ENCODE measurements around the gene CEMIP. TPM values are rescaled to one million over a fixed set of nuclear protein-coding genes. Genes with fewer than 3 reads are reported as not detected.

The CEMIP gene
- total and polyA plus RNA-seq, 2 of the 13 experiments (the other 11 are each of a cell fraction or from before 2014, with no cell fraction given), result 4.3 to 28.5 TPM

- TF ChIP-seq, protein P1, sequence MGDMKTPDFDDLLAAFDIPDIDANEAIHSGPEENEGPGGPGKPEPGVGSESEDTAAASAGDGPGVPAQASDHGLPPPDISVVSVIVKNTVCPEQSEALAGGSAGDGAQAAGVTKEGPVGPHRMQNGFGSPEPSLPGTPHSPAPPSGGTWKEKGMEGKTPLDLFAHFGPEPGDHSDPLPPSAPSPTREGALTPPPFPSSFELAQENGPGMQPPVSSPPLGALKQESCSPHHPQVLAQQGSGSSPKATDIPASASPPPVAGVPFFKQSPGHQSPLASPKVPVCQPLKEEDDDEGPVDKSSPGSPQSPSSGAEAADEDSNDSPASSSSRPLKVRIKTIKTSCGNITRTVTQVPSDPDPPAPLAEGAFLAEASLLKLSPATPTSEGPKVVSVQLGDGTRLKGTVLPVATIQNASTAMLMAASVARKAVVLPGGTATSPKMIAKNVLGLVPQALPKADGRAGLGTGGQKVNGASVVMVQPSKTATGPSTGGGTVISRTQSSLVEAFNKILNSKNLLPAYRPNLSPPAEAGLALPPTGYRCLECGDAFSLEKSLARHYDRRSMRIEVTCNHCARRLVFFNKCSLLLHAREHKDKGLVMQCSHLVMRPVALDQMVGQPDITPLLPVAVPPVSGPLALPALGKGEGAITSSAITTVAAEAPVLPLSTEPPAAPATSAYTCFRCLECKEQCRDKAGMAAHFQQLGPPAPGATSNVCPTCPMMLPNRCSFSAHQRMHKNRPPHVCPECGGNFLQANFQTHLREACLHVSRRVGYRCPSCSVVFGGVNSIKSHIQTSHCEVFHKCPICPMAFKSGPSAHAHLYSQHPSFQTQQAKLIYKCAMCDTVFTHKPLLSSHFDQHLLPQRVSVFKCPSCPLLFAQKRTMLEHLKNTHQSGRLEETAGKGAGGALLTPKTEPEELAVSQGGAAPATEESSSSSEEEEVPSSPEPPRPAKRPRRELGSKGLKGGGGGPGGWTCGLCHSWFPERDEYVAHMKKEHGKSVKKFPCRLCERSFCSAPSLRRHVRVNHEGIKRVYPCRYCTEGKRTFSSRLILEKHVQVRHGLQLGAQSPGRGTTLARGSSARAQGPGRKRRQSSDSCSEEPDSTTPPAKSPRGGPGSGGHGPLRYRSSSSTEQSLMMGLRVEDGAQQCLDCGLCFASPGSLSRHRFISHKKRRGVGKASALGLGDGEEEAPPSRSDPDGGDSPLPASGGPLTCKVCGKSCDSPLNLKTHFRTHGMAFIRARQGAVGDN (CRISPR knock-in tag; IDR thresholded peaks at IDR 0.05), result peak; percentile 67
- TF ChIP-seq, protein P2, sequence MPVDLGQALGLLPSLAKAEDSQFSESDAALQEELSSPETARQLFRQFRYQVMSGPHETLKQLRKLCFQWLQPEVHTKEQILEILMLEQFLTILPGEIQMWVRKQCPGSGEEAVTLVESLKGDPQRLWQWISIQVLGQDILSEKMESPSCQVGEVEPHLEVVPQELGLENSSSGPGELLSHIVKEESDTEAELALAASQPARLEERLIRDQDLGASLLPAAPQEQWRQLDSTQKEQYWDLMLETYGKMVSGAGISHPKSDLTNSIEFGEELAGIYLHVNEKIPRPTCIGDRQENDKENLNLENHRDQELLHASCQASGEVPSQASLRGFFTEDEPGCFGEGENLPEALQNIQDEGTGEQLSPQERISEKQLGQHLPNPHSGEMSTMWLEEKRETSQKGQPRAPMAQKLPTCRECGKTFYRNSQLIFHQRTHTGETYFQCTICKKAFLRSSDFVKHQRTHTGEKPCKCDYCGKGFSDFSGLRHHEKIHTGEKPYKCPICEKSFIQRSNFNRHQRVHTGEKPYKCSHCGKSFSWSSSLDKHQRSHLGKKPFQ (CRISPR knock-in tag; IDR thresholded peaks at IDR 0.05; ENCODE audit: insufficient replicate concordance), result no peak
- no peak for TF ChIP-seq ZNF674 (CRISPR knock-in tag; IDR thresholded peaks at IDR 0.05; ENCODE audit: low read depth)
- no peak for TF ChIP-seq CAMTA2 (CRISPR knock-in tag; IDR thresholded peaks at IDR 0.05; ENCODE audit: borderline replicate concordance)
- TF ChIP-seq ZNF34 (CRISPR knock-in tag; IDR thresholded peaks at IDR 0.05; ENCODE audit: borderline replicate concordance), result no peak
- no peak for TF ChIP-seq ATF4 (CRISPR knock-in tag; IDR thresholded peaks at IDR 0.05)
- TF ChIP-seq, protein P3, sequence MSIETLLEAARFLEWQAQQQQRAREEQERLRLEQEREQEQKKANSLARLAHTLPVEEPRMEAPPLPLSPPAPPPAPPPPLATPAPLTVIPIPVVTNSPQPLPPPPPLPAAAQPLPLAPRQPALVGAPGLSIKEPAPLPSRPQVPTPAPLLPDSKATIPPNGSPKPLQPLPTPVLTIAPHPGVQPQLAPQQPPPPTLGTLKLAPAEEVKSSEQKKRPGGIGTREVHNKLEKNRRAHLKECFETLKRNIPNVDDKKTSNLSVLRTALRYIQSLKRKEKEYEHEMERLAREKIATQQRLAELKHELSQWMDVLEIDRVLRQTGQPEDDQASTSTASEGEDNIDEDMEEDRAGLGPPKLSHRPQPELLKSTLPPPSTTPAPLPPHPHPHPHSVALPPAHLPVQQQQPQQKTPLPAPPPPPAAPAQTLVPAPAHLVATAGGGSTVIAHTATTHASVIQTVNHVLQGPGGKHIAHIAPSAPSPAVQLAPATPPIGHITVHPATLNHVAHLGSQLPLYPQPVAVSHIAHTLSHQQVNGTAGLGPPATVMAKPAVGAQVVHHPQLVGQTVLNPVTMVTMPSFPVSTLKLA (IDR thresholded peaks at IDR 0.05), result no peak
- no peak for TF ChIP-seq ZNF773 (CRISPR knock-in tag; IDR thresholded peaks at IDR 0.05; ENCODE audit: borderline replicate concordance)
- TF ChIP-seq PRMT3 (CRISPR knock-in tag; IDR thresholded peaks at IDR 0.05; ENCODE audit: borderline replicate concordance, low read depth), result no peak
- no peak for TF ChIP-seq ZNF713 (CRISPR knock-in tag; IDR thresholded peaks at IDR 0.05)
- no peak for TF ChIP-seq RARA (CRISPR knock-in tag; IDR thresholded peaks at IDR 0.05)
- no peak; the same call in 1 of the 2 replicates for TF ChIP-seq ZNF12 (CRISPR knock-in tag; IDR thresholded peaks at IDR 0.05)
- TF ChIP-seq FOXM1 (CRISPR knock-in tag; IDR thresholded peaks at IDR 0.05), result no peak
Measured at GRCh38 chr15:80778964-80779657, at the start of gene CEMIP (continued).
